Caco-2 (cell line): ENCODE results near the gene LIMK2. TPM values are rescaled to one million over a fixed set of nuclear protein-coding genes. Genes with fewer than 3 reads are reported as not detected.

Experiments used
- BruUV-seq: library from RNA; stranded (reverse); fragments of 400-500 nt; replicated peaks from 2 replicates; lab custom pipeline; 2021; lab: Mats Ljungman, UMichigan
- CTCF ChIA-PET: fragments of 300-600 bp; sonication (Branson Sonifier 250); formaldehyde crosslinking; loops from one replicate; lab custom pipeline; 2022; ENCODE audit warnings: antibody characterized with exemption; lab: Charles Lee
- POLR2A ChIA-PET: fragments of 300-600 bp; sonication (Branson Sonifier 250); formaldehyde crosslinking; loops from one replicate; lab custom pipeline; 2022; ENCODE audit warnings: antibody characterized with exemption; lab: Charles Lee
- DNase-seq, 2 experiments: peaks; one replicate each; pipeline versions ENCODE4 v3.0.0 to v3.0.0-alpha.2; 2020 to 2022
- H3K27me3 ChIP-seq: replicated peaks from 2 replicates; pipeline ENCODE4 v1.6.0; 2011; ENCODE audit warnings: low read length; ENCODE audit not compliant: control insufficient read depth, insufficient read depth
- H3K36me3 ChIP-seq: 2 replicates; pipeline ENCODE4 v1.5.1; 2011; ENCODE audit warnings: low read length; ENCODE audit not compliant: control insufficient read depth, insufficient read depth
- H3K4me1 ChIP-seq: fragments of 250-450 bp; sonication (Bioruptor Pico); 2 replicates; pipeline ENCODE4 v1.5.1; 2020; ENCODE audit warnings: mild to moderate bottlenecking
- H3K4me3 ChIP-seq: 2 replicates; pipeline ENCODE4 v1.5.1; 2011; ENCODE audit warnings: low read depth, mild to moderate bottlenecking, control low read depth, low read length
- H3K9me3 ChIP-seq: fragments of 250-450 bp; sonication (Bioruptor Pico); 2 replicates; pipeline ENCODE4 v1.5.1; 2020; ENCODE audit warnings: mild to moderate bottlenecking, moderate library complexity
- H3K27ac Mint-ChIP-seq: one replicate; pipeline ENCODE4 v1.8.0; 2022; ENCODE audit warnings: mixed read lengths; ENCODE audit not compliant: unreplicated experiment
- H3K27me3 Mint-ChIP-seq: one replicate; pipeline ENCODE4 v1.8.0; 2022; ENCODE audit warnings: mixed read lengths; ENCODE audit not compliant: insufficient read depth, unreplicated experiment
- H3K36me3 Mint-ChIP-seq: one replicate; pipeline ENCODE4 v1.8.0; 2022; ENCODE audit warnings: mild to moderate bottlenecking, mixed read lengths; ENCODE audit not compliant: insufficient read depth, unreplicated experiment
- H3K4me1 Mint-ChIP-seq: one replicate; pipeline ENCODE4 v1.8.0; 2022; ENCODE audit warnings: low read depth, mixed read lengths; ENCODE audit not compliant: unreplicated experiment
- H3K4me3 Mint-ChIP-seq: one replicate; pipeline ENCODE4 v1.8.0; 2022; ENCODE audit warnings: mild to moderate bottlenecking, moderate library complexity, mixed read lengths; ENCODE audit not compliant: unreplicated experiment
- H3K9me3 Mint-ChIP-seq: one replicate; pipeline ENCODE4 v1.8.0; 2022; ENCODE audit warnings: mixed read lengths; ENCODE audit not compliant: unreplicated experiment
- intact Hi-C: fragments of 100-400 bp; cut with micrococcal nuclease; formaldehyde crosslinking; loops from one replicate; pipeline ENCODE4 v1.10.0; 2022; ENCODE audit not compliant: unreplicated experiment
- total RNA-seq: library from RNA; stranded (reverse); gene quantifications from 2 replicates; pipeline ENCODE4 v1.2.3, GENCODE V29; 2022
- TF ChIP-seq, protein P1 (sequence below), 2 experiments: fragments of 200-600 bp in 1 of 2; IDR thresholded peaks; 1 replicate in 1 of 2; 2 replicates in 1 of 2; pipeline versions ENCODE4 v1.5.1 to v1.8.0; 2011 to 2022; ENCODE audit warnings: antibody characterized with exemption in 1 of 2, control low read depth in 1 of 2, inconsistent platforms in 1 of 2, low read depth in 1 of 2, low read length in 1 of 2, mild to moderate bottlenecking in 1 of 2, moderate library complexity in 1 of 2; ENCODE audit not compliant: insufficient read depth in 1 of 2, severe bottlenecking in 1 of 2, unreplicated experiment in 1 of 2

LIMK2 gene
- total RNA-seq, 1 experiment from 2014 or later: 36.3 TPM

DNA sequence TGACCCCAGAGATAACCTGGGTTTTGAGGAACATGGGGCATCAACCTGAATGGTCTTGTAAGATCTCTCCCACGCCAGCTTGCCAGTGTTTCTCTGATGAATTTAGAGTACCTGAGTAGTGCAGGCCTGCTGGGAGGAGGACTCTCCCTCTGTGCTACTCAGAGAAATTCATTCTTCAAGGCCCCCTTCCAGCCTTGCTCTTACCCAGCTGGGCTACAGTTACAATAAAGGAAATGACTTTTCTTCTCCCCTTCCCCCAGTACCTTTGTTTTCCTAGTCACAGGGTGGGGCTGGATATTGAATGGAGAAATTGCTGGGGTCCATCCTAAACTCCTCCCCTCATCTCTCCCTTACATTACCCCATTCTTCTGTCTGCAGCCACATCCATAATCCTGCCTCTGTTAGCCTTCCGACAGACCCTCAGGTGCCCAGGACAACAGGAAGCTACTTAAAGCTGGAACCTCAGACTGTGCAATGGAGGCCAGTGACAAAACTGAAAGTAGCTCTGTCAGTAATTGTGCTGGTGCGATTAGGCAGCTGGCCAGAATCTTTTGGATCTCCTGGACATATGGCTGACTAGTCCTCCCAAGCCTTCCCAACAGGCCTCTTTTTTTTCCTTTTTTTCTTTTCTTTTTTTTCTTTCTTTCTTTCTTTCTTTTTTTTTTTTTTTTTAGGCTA, 17.4 kb downstream of the LIMK2 start:
- BruUV-seq: no TSS peak
- no peak overlapping the region for H3K4me3 ChIP-seq
- H3K9me3 Mint-ChIP-seq: no peaks in the 10 kb centered on the region
- intact Hi-C loops: loop anchor here (5.0 to 10.0 kb wide), 2 partner anchors 67 to 265 kb away; partner anchors contain the start of genes MORC2, RNF185 and TUG1
- peaks cover 17% of the 10 kb centered on the region for H3K36me3 Mint-ChIP-seq
- TF ChIP-seq, protein P1, sequence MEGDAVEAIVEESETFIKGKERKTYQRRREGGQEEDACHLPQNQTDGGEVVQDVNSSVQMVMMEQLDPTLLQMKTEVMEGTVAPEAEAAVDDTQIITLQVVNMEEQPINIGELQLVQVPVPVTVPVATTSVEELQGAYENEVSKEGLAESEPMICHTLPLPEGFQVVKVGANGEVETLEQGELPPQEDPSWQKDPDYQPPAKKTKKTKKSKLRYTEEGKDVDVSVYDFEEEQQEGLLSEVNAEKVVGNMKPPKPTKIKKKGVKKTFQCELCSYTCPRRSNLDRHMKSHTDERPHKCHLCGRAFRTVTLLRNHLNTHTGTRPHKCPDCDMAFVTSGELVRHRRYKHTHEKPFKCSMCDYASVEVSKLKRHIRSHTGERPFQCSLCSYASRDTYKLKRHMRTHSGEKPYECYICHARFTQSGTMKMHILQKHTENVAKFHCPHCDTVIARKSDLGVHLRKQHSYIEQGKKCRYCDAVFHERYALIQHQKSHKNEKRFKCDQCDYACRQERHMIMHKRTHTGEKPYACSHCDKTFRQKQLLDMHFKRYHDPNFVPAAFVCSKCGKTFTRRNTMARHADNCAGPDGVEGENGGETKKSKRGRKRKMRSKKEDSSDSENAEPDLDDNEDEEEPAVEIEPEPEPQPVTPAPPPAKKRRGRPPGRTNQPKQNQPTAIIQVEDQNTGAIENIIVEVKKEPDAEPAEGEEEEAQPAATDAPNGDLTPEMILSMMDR (IDR thresholded peaks at IDR 0.05; ENCODE audit: insufficient read depth in 1 of 2, low read depth in 1 of 2, low read length in 1 of 2, severe bottlenecking in 1 of 2, unreplicated experiment in 1 of 2): no peak
- peaks cover 32% of the 10 kb centered on the region for H3K4me1 ChIP-seq
- no peak overlapping the region for H3K4me3 Mint-ChIP-seq
- peaks cover 22% of the 10 kb centered on the region for H3K4me1 Mint-ChIP-seq
- peak overlapping the region; percentile 42 for H3K27ac Mint-ChIP-seq
- H3K9me3 ChIP-seq: no peaks in the 10 kb centered on the region
- no peak for DNase-seq
- peaks cover 1% of the 10 kb centered on the region; the same call in 1 of the 2 replicates for H3K36me3 ChIP-seq
- no peaks in the 10 kb centered on the region for H3K27me3 ChIP-seq
- ChIA-PET CTCF (interaction anchor here (0.7 to 1.5 kb wide), 3 partner anchors 14 to 45 kb away, joined by 3 to 11 read pairs (median 5); partner anchors contain the start of gene LIMK2), POLR2A (no interaction called here)
- no peaks in the 10 kb centered on the region for H3K27me3 Mint-ChIP-seq

GRCh38 chr22:31230155-31230870, 18.2 kb downstream of the LIMK2 start:
- H3K4me1 Mint-ChIP-seq: peaks cover 22% of the 10 kb centered on the region
- POLR2A ChIA-PET: no interaction called here
- CTCF ChIA-PET: interaction anchor here (0.6 to 1.9 kb wide), 9 partner anchors 12 to 349 kb away, joined by 3 to 11 read pairs (median 3); partner anchors contain the start of genes LIMK2 and RNF185
- no TSS peak for BruUV-seq
- no peak for DNase-seq
- no peak overlapping the region for H3K4me3 Mint-ChIP-seq
- no peaks in the 10 kb centered on the region for H3K9me3 Mint-ChIP-seq
- TF ChIP-seq, protein P1 (IDR thresholded peaks at IDR 0.05; ENCODE audit: insufficient read depth in 1 of 2, low read depth in 1 of 2, low read length in 1 of 2, severe bottlenecking in 1 of 2, unreplicated experiment in 1 of 2): no peak
- H3K36me3 ChIP-seq: peaks cover 1% of the 10 kb centered on the region; the same call in 1 of the 2 replicates
- intact Hi-C loops: loop anchor here (5.0 to 10.0 kb wide), 2 partner anchors 68 to 266 kb away; partner anchors contain the start of genes MORC2, RNF185 and TUG1
- H3K4me3 ChIP-seq: no peak overlapping the region
- H3K4me1 ChIP-seq: peaks cover 32% of the 10 kb centered on the region
- peak overlapping the region; percentile 42 for H3K27ac Mint-ChIP-seq
- no peaks in the 10 kb centered on the region for H3K9me3 ChIP-seq
- H3K27me3 ChIP-seq: no peaks in the 10 kb centered on the region
- H3K36me3 Mint-ChIP-seq: peaks cover 19% of the 10 kb centered on the region
- no peaks in the 10 kb centered on the region for H3K27me3 Mint-ChIP-seq
